PC-9 (cell line): Measurements from ENCODE around the gene PLEKHG5. TPM values are rescaled to one million over a fixed set of nuclear protein-coding genes. Genes with fewer than 3 reads are reported as not detected.
"Not testable (repeated sequence)": the region's sequence is repeated elsewhere in the genome, so short reads cannot be mapped to it uniquely, and the experiment has no call there.

Experiments used
- BruUV-seq: library from RNA; stranded (reverse); fragments of 400-500 nt; replicated peaks from 2 replicates; lab custom pipeline; 2021; lab: Mats Ljungman, UMichigan
- CTCF ChIA-PET: fragments of 300-600 bp; sonication (Branson Sonifier 250); formaldehyde crosslinking; loops from one replicate; lab custom pipeline; 2022; ENCODE audit warnings: antibody characterized with exemption; lab: Charles Lee
- POLR2A ChIA-PET: fragments of 300-600 bp; sonication (Branson Sonifier 250); formaldehyde crosslinking; loops from one replicate; lab custom pipeline; 2022; ENCODE audit warnings: antibody characterized with exemption; ENCODE audit not compliant: unreplicated experiment; lab: Charles Lee
- DNase-seq, 2 experiments: peaks; one replicate each; pipeline versions ENCODE4 v3.0.0 to v3.0.0-alpha.2; 2015 to 2022; ENCODE audit warnings: mixed read lengths in 1 of 2
- H2AFZ ChIP-seq: fragments of 200-600 bp; sonication (generic); 2 replicates; pipeline ENCODE4 v1.8.1; 2017; ENCODE audit warnings: antibody characterized with exemption
- H3F3A ChIP-seq: fragments of 200-600 bp; sonication (generic); 2 replicates; pipeline ENCODE4 v1.8.1; 2017; ENCODE audit warnings: antibody characterized with exemption, mild to moderate bottlenecking, low read depth; ENCODE audit not compliant: insufficient read depth
- H3K27ac ChIP-seq: fragments of 200-600 bp; sonication (generic); 2 replicates; pipeline ENCODE4 v1.6.1; 2016; ENCODE audit warnings: mixed run types
- H3K27me3 ChIP-seq: fragments of 200-600 bp; sonication (generic); 2 replicates; pipeline ENCODE4 v1.6.1; 2016; ENCODE audit warnings: low read depth, mixed run types; ENCODE audit not compliant: insufficient read depth
- H3K36me3 ChIP-seq: fragments of 200-600 bp; sonication (generic); 2 replicates; pipeline ENCODE4 v1.6.1; 2016; ENCODE audit warnings: low read depth, mixed run types
- H3K4me1 ChIP-seq: fragments of 200-600 bp; sonication (generic); replicated peaks from 2 replicates; pipeline ENCODE4 v1.6.1; 2016; ENCODE audit warnings: mixed run types; ENCODE audit not compliant: insufficient read depth
- H3K4me2 ChIP-seq: fragments of 200-600 bp; sonication (generic); 2 replicates; pipeline ENCODE4 v1.6.1; 2017; ENCODE audit warnings: mixed run types
- H3K4me3 ChIP-seq: fragments of 200-600 bp; sonication (generic); 2 replicates; pipeline ENCODE4 v1.6.1; 2016; ENCODE audit warnings: mixed run types
- H3K79me2 ChIP-seq: fragments of 200-600 bp; sonication (generic); 2 replicates; pipeline ENCODE4 v1.6.1; 2017; ENCODE audit warnings: low read depth, mixed run types
- H3K9me2 ChIP-seq: fragments of 200-600 bp; sonication (generic); 2 replicates; pipeline ENCODE4 v1.8.1; 2017; ENCODE audit warnings: mild to moderate bottlenecking; ENCODE audit not compliant: insufficient read depth
- H3K9me3 ChIP-seq: fragments of 200-600 bp; sonication (generic); 2 replicates; pipeline ENCODE4 v1.8.1; 2016; ENCODE audit warnings: low read depth; ENCODE audit not compliant: insufficient read depth
- H4K20me1 ChIP-seq: fragments of 200-600 bp; sonication (generic); 2 replicates; pipeline ENCODE4 v1.8.1; 2017; ENCODE audit not compliant: insufficient read depth
- CTCF ChIP-seq: fragments of 200-600 bp; sonication (generic); conservative IDR thresholded peaks from 2 replicates; pipeline ENCODE4 v1.6.1; 2017; ENCODE audit warnings: mixed run types, antibody characterized with exemption, mild to moderate bottlenecking, moderate library complexity
- EZH2 ChIP-seq: fragments of 200-600 bp; sonication (generic); IDR thresholded peaks from 2 replicates; pipeline ENCODE4 v1.8.0; 2017; ENCODE audit warnings: antibody characterized with exemption, low read depth
- intact Hi-C: fragments of 100-400 bp; cut with micrococcal nuclease; formaldehyde crosslinking; loops from one replicate; pipeline ENCODE4 v1.10.0; 2022; ENCODE audit not compliant: unreplicated experiment
- total RNA-seq: library from RNA; stranded (reverse); gene quantifications from 2 replicates; pipeline ENCODE4 v1.2.3, GENCODE V29; 2021

Gene PLEKHG5
- total RNA-seq, 1 experiment from 2014 or later = 11.3 TPM

- H3K4me2 ChIP-seq, H3K4me3 ChIP-seq, H3K9me2 ChIP-seq, H3K27ac ChIP-seq, H3K36me3 ChIP-seq, H4K20me1 ChIP-seq, H2AFZ ChIP-seq, H3K9me3 ChIP-seq, H3K4me1 ChIP-seq, H3K79me2 ChIP-seq, H3F3A ChIP-seq, BruUV-seq, H3K27me3 ChIP-seq, POLR2A ChIA-PET: not testable (repeated sequence)
- DNase-seq = peak in 1 of 2 experiments; percentile 48
- intact Hi-C loops = loop anchor here (1.0 kb wide), 1 partner anchor 14 kb away; no protein-coding TSS in a partner anchor
- TF ChIP-seq CTCF = peak; percentile 30; the same call in 1 of the 2 replicates
- CTCF ChIA-PET = interaction anchor here (0.5 to 2.5 kb wide), 9 partner anchors 9 to 192 kb away, joined by 3 to 18 read pairs (median 5); partner anchors contain the start of genes ACOT7 and ESPN
Measured at GRCh38 chr1:6437012-6437700, 54.3 kb downstream of the PLEKHG5 start.

- H3K36me3 ChIP-seq, H2AFZ ChIP-seq, H3K9me3 ChIP-seq, H3K27me3 ChIP-seq, DNase-seq, H3F3A ChIP-seq, BruUV-seq, POLR2A ChIA-PET, H3K79me2 ChIP-seq, H3K4me1 ChIP-seq, intact Hi-C loops, H3K4me2 ChIP-seq, H3K9me2 ChIP-seq, H3K4me3 ChIP-seq, H4K20me1 ChIP-seq, H3K27ac ChIP-seq: not testable (repeated sequence)
- CTCF ChIA-PET = interaction anchor here (0.6 to 2.5 kb wide), 3 partner anchors 8 to 45 kb away, joined by 5 to 18 read pairs (median 6); no protein-coding TSS in a partner anchor
Measured at GRCh38 chr1:6436277-6436676, 55.2 kb downstream of the PLEKHG5 start.

- no peak for DNase-seq
- CTCF ChIA-PET = no interaction called here
- no peak for TF ChIP-seq CTCF
- no peak for TF ChIP-seq EZH2
- Histone ChIP-seq H3K36me3 (no peaks in the 10 kb centered on the region), H3K9me3 (no peaks in the 10 kb centered on the region), H4K20me1 (no peaks in the 10 kb centered on the region), H3K4me2 (no peak overlapping the region), H3K27me3 (no peaks in the 10 kb centered on the region), H3K9me2 (no peaks in the 10 kb centered on the region), H3K4me1 (peaks cover 5% of the 10 kb centered on the region), H3F3A (peaks cover 10% of the 10 kb centered on the region; the same call in 1 of the 2 replicates), H3K27ac (no peak overlapping the region), H2AFZ (no peak overlapping the region), H3K79me2 (no peaks in the 10 kb centered on the region), H3K4me3 (no peak overlapping the region)
- POLR2A ChIA-PET = no interaction called here
- intact Hi-C loops = no loop called here
- no TSS peak for BruUV-seq
Measured at GRCh38 chr1:6435547-6435946, 55.9 kb downstream of the PLEKHG5 start.
